MCF 10A (cell line): ENCODE data around the gene S100A4. TPM values are rescaled to one million over a fixed set of nuclear protein-coding genes. Genes with fewer than 3 reads are reported as not detected.

ENCODE experiments used
- BruUV-seq: library from RNA; stranded (reverse); fragments of 400-500 nt; replicated peaks from 2 replicates; lab custom pipeline; 2021; lab: Mats Ljungman, UMichigan
- CTCF ChIA-PET: fragments of 300-600 bp; sonication (Branson Sonifier 250); formaldehyde crosslinking; extraction: SDS; loops from one replicate; lab custom pipeline; 2021; ENCODE audit warnings: antibody characterized with exemption, inconsistent platforms; lab: Yijun Ruan, JAX
- POLR2A ChIA-PET: fragments of 300-600, 350-650 bp; sonication (Branson Sonifier 250); formaldehyde crosslinking; extraction: SDS; loops from one replicate; lab custom pipeline; 2020; ENCODE audit warnings: antibody characterized with exemption, inconsistent platforms; lab: Yijun Ruan, JAX
- DNase-seq: peaks from one replicate; pipeline ENCODE4 v3.0.0-alpha.2; 2018; ENCODE audit not compliant: unreplicated experiment
- H3K27ac Mint-ChIP-seq: one replicate; pipeline ENCODE4 v1.8.0; 2022; ENCODE audit warnings: mild to moderate bottlenecking, low read depth, mixed read lengths; ENCODE audit not compliant: unreplicated experiment
- H3K27me3 Mint-ChIP-seq: one replicate; pipeline ENCODE4 v1.8.0; 2022; ENCODE audit warnings: mixed read lengths; ENCODE audit not compliant: insufficient read depth, unreplicated experiment
- H3K36me3 Mint-ChIP-seq: one replicate; pipeline ENCODE4 v1.8.0; 2022; ENCODE audit warnings: mild to moderate bottlenecking, moderate library complexity, mixed read lengths; ENCODE audit not compliant: insufficient read depth, unreplicated experiment
- H3K4me1 Mint-ChIP-seq: one replicate; pipeline ENCODE4 v1.8.0; 2022; ENCODE audit warnings: mixed read lengths; ENCODE audit not compliant: insufficient read depth, unreplicated experiment
- H3K4me3 Mint-ChIP-seq: one replicate; pipeline ENCODE4 v1.8.0; 2022; ENCODE audit warnings: mild to moderate bottlenecking, moderate library complexity, mixed read lengths; ENCODE audit not compliant: unreplicated experiment
- H3K9me3 Mint-ChIP-seq: one replicate; pipeline ENCODE4 v1.8.0; 2022; ENCODE audit warnings: mixed read lengths; ENCODE audit not compliant: unreplicated experiment
- CTCF ChIP-seq: fragments of 200-600 bp; IDR thresholded peaks from one replicate; pipeline ENCODE4 v1.8.0; 2022; ENCODE audit warnings: antibody characterized with exemption, mild to moderate bottlenecking; ENCODE audit not compliant: unreplicated experiment
- intact Hi-C: fragments of 100-400 bp; cut with micrococcal nuclease; formaldehyde crosslinking; loops from 2 replicates; pipeline ENCODE4 v1.14.1; 2022
- total RNA-seq: library from RNA; stranded (reverse); gene quantifications from 2 replicates; pipeline ENCODE4 v1.2.3, GENCODE V29; 2022

The S100A4 gene
- total RNA-seq, 1 experiment from 2014 or later, result 60.7 TPM

GRCh38 chr1:153510984-153511410, 34.6 kb downstream of the S100A4 start:
- TF ChIP-seq CTCF, result peak; percentile 100
- DNase-seq, result peak; percentile 87
- Mint-ChIP-seq H3K27ac (peak overlapping the region; percentile 73), H3K36me3 (no peaks in the 10 kb centered on the region), H3K27me3 (no peaks in the 10 kb centered on the region), H3K9me3 (no peaks in the 10 kb centered on the region), H3K4me1 (peaks cover 60% of the 10 kb centered on the region), H3K4me3 (no peak overlapping the region)
- POLR2A ChIA-PET, result interaction anchor here (0.6 to 22.5 kb wide), 26 partner anchors 10 to 1508 kb away, joined by 3 to 780 read pairs (median 6); partner anchors contain the start of genes CHTOP, RAB13, S100A13 and S100A16
- no TSS peak for BruUV-seq
- intact Hi-C loops, result loop anchor here (1.0 kb wide), 6 partner anchors 22 to 238 kb away; no protein-coding TSS in a partner anchor
- CTCF ChIA-PET, result interaction anchor here (0.6 to 31.7 kb wide), 56 partner anchors 9 to 594 kb away, joined by 3 to 1438 read pairs (median 5); partner anchors contain the start of genes CHTOP, ILF2, NPR1 and PGLYRP4

GRCh38 chr1:153509729-153510354, 35.8 kb downstream of the S100A4 start:
- POLR2A ChIA-PET, result interaction anchor here (1.2 to 22.5 kb wide), 11 partner anchors 23 to 157 kb away, joined by 3 to 780 read pairs (median 15); partner anchors contain the start of genes CHTOP, S100A2, S100A3 and S100A4
- DNase-seq, result peak; percentile 77
- Mint-ChIP-seq H3K27ac (no peak overlapping the region), H3K4me3 (no peak overlapping the region), H3K9me3 (no peaks in the 10 kb centered on the region), H3K27me3 (no peaks in the 10 kb centered on the region), H3K36me3 (no peaks in the 10 kb centered on the region), H3K4me1 (peaks cover 54% of the 10 kb centered on the region)
- TF ChIP-seq CTCF, result peak; percentile 96
- BruUV-seq, result no TSS peak
- CTCF ChIA-PET, result interaction anchor here (0.6 to 31.7 kb wide), 45 partner anchors 8 to 1096 kb away, joined by 3 to 1438 read pairs (median 4); partner anchors contain the start of genes CHTOP, ILF2, NPR1 and PGLYRP4
- intact Hi-C loops, result loop anchor here (1.0 kb wide), 1 partner anchor 476 kb away; the partner anchor contains the start of gene RAB13

- TF ChIP-seq CTCF, result no peak
- H3K9me3 Mint-ChIP-seq, result no peaks in the 10 kb centered on the region
- H3K27me3 Mint-ChIP-seq, result no peaks in the 10 kb centered on the region
- no peak for DNase-seq
- intact Hi-C loops, result loop anchor here (1.0 kb wide), 1 partner anchor 477 kb away; the partner anchor contains the start of gene RAB13
- ChIA-PET CTCF (interaction anchor here (0.6 to 31.7 kb wide), 29 partner anchors 12 to 863 kb away, joined by 3 to 1438 read pairs (median 5); partner anchors contain the start of genes CHTOP, PGLYRP4, S100A14 and S100A16), POLR2A (interaction anchor here (0.6 to 22.5 kb wide), 9 partner anchors 24 to 267 kb away, joined by 3 to 780 read pairs (median 4); partner anchors contain the start of genes S100A12, S100A2, S100A5 and S100A6)
- H3K27ac Mint-ChIP-seq, result no peak overlapping the region
- no peaks in the 10 kb centered on the region for H3K36me3 Mint-ChIP-seq
- H3K4me3 Mint-ChIP-seq, result no peak overlapping the region
- no TSS peak for BruUV-seq
- H3K4me1 Mint-ChIP-seq, result peaks cover 54% of the 10 kb centered on the region
Observed at GRCh38 chr1:153509036-153509435, 36.6 kb downstream of the S100A4 start.
